Testis (tissue), 2 donors: ENCODE results near the gene ANKRD28.

Experiments
- CTCF ChIP-seq, 3 experiments: fragments of 450-650 bp in 2 of 3; fragments of 200-600 bp in 1 of 3; sonication (generic) in 1 of 3; IDR thresholded peaks; one replicate each; pipeline ENCODE4 v1.5.1; 2016 to 2019; ENCODE audit warnings: antibody characterized with exemption in 3 of 3, mild to moderate bottlenecking in 2 of 3, moderate library complexity in 1 of 3
- POLR2A ChIP-seq: fragments of 450-650 bp; IDR thresholded peaks from one replicate; pipeline ENCODE4 v1.6.1; 2017; ENCODE audit warnings: antibody characterized with exemption, mild to moderate bottlenecking, moderate library complexity

DNA sequence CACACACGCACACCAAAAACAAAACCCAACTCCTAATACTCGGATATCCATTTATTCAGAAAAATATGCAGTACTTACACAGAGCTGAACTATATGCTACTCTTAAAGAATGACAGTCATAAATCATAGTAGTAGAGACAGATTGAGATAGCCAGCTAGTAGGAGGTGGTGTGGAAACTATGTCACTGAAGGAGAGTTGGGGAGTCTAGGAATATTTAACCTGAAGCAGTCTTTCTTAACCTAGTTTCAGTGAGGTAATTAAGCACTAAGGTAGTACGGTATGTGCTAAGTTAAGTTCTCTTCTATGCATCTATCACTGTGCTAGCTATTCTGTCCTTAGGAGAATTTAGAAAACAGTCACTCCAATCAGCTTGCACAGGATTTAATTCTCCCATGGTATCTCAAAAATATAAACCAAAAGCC lies 54.2 kb downstream of the ANKRD28 start:
- TF ChIP-seq CTCF (IDR thresholded peaks at IDR 0.05): no peak
- no peak for TF ChIP-seq POLR2A
